ENCODE results near the gene TMC4.
A peak's percentile ranks its signal among the peaks of the same experiment; 100 is the strongest.
"Not testable (repeated sequence)": the region's sequence is repeated elsewhere in the genome, so short reads cannot be mapped to it uniquely, and the experiment has no call there.

TMC4 gene

DNA sequence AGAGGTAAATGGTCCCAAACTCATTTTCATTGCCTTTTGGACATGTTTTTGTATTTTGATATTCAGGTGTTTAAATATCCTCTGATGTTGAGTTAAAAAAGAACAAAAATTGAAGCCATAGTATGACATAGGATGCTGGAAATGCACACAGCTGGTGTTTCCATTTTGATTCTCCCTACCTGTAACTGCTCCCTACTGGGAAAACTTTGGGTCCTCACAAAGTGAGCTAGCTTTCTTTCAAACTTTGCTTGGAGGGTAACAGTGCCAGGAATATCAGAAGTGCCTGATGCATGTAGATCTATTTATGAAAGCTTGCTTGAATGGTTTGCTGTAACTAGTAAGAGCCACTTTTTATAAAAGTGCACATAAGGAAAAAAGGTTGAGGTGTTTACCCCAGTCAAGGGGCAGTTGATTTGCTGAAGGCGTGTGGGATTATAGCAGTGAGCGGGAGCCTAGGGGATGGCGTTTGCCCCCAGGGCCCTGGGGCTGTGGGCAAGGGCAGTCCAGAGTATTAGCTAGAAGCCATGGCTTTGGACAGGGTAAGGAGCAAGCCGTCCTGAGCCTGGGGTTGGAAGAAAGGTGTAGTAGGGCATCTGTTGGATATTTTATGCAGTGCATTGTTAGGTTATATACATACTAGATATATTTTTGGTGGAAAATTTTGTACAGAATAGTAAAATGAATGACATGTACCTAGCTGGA is 32.0 kb upstream of the TMC4 start:
- DNase-seq, result no peak

DNA sequence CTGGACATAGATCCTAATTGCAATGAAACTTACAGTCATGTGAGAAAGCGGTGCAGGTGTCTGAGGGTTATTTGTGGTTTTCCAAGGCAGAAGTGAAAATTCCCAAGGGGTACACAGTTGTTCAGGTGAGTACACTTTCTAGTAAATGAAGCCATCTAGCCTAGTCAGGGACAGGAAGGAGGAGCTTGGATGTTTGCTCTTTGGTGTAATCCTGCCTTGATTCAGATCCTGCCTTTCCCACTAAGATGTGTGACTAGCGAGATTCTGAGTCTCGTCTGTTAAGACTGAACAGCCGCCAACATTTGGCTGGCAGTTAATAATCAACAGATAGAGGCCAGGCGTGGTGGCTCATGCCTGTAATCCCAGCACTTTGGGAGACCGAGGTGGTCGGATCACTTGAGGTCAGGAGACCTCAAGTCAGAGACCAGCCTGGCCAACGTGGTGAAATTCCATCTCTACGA is 30.2 kb upstream of the TMC4 start:
- DNase-seq, result no peak

DNA sequence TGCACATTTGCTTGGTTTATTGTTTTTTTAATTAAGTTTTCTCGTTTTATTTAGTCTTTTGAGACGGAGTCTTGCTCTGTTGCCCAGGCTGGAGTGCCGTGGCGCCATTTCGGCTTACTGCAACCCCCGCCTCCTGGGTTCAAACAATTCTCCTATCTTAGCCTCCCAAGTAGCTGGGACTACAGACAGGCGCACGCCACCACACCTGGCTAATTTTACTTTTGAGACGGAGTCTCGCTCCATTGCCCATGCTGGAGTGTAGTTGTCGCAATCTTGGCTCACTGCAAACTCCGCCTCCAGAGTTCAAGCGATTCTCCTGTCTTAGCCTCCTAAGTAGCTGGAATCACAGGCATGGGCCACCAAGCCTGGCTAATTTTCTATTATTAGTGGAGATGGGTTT is 29.0 kb upstream of the TMC4 start:
- no peak for DNase-seq

DNA sequence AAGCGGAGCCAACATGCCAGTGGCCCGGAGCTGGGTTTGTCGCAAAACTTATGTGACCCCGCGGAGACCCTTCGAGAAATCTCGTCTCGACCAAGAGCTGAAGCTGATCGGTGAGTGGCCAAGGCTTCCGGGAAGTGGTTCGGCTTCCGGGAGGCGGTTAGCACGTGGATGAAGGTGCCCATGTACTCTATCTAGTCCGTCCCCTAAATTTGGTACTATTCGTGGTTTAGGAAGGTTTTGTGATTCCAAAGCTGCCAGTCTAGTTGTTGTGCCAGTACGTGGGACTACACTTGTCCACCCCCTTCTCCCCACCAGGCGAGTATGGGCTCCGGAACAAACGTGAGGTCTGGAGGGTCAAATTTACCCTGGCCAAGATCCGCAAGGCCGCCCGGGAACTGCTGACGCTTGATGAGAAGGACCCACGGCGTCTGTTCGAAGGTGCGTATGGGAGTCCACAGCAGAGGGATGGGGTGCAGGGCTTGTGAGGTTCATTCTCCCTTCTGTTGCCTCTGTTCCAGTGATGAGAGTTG is 28.3 kb upstream of the TMC4 start:
- DNase-seq, result no peak

DNA sequence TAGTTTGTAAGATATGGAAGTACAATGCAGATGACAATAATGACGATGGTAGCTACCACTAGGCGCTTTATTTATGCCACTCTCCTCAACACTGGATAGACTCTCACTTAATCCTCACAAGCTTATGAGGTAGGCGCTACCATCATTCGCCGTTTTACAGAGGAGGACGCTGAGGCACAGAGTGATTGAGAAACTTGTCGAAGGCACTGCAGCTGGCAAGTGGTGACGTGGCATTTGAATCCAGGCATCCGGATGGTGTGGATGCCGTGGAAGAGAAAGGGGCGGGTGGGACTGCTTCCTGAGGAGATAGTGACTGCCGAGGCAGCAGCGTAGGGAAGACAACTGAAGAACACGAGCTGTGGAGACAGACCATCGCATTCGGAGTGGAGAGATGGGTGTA is 26.4 kb upstream of the TMC4 start:
- no peak for DNase-seq

DNA sequence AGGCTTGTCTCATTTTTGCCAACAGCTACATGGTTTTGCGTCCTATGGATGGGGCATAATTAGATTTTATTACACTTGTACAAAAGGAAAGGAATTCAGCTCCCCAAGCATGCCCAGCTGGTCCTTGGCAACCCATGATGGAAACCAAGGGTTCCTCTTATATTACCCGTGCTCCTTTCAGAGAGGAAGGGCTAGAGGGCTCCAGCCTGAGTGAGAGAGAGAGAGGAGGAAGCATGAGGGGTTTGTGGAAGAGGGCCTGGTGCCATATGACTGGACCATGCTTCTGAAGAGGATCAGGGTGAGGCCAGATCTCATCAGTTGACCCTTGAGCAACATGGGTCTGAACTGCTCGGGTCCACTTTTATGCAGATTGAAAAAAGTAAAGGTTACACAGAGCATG is 24.2 kb upstream of the TMC4 start:
- peak in 1 of 3 donors; percentile 28 for DNase-seq

DNA sequence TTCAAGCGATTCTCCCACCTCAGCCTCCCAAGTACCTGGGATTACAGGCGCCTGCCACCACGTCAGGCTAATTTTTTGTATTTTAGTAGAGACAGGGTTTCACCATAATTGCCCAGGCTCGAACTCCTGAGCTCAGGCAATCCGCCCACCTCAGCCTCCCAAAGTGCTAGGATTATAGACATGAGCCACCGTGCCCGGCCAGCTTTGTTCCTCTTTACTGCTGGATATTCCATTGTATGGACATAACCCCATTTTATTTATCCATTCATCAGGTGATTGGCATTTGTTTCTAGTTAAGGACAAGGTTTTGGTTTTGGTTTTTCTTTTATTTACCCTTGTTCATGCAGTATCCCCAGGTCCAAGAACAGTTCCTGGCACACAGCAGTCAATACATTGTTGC is 23.6 kb upstream of the TMC4 start:
- peak; percentile 32 to 84 (median 50) for DNase-seq

DNA sequence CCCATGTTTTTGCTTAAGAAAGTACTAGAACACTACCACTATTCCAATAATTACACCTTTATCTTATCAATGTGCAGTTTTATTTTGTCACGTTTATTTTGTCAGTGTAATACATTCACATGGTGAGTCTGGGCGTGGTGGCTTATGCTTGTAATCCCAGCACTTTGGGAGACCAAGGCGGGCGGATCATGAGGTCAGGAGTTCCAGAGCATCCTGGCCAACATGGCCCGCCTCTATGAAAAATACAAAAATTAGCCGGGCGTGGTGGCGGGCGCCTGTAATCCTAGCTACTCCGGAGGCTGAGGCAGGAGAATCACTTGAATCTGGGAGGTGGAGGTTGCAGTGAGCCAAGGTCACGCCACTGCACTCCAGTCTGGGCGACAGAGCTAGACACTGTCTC is 21.5 kb upstream of the TMC4 start:
- DNase-seq, result not testable (repeated sequence)

DNA sequence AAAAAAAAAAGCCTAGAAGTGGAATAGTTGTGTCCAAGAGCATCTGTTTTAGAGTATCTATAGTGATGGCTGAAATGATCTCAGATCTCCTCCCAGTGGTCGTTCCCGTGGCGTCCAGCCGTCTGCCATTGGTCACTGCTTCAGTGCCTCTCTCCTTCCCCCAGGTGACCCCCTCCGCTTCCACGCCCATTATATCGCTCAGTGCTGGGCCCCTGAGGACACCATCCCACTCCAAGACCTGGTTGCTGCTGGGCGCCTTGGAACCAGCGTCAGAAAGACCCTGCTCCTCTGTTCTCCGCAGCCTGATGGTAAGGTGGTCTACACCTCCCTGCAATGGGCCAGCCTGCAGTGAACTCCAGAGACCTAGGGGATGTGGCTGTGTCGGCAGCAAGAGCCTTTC is 20.1 kb upstream of the TMC4 start:
- DNase-seq, result no peak

DNA sequence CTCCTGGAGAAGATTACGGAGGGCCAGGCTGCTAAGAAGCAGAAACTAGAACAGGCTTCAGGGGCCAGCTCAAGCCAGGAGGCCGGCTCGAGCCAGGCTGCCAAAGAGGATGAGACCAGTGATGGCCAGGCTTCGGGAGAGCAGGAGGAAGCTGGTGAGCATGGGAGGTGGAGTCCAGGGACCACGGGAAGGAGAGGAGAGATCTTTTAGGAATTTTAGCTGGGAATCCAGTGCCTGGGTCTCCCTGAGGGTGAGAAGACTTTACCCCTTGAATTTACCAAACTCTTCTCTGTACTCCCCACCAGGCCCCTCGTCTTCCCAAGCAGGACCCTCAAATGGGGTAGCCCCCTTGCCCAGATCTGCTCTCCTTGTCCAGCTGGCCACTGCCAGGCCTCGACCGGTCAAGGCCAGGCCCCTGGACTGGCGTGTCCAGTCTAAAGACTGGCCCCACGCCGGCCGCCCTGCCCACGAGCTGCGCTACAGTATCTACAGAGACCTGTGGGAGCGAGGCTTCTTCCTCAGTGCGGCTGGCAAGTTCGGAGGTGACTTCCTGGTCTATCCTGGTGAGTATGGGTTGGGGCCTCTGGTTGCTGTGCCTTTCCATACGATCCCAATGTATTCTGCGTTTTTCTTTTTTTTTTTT is 19.0 kb upstream of the TMC4 start:
- peak in 2 of 3 donors; percentile 21 to 35 for DNase-seq

DNA sequence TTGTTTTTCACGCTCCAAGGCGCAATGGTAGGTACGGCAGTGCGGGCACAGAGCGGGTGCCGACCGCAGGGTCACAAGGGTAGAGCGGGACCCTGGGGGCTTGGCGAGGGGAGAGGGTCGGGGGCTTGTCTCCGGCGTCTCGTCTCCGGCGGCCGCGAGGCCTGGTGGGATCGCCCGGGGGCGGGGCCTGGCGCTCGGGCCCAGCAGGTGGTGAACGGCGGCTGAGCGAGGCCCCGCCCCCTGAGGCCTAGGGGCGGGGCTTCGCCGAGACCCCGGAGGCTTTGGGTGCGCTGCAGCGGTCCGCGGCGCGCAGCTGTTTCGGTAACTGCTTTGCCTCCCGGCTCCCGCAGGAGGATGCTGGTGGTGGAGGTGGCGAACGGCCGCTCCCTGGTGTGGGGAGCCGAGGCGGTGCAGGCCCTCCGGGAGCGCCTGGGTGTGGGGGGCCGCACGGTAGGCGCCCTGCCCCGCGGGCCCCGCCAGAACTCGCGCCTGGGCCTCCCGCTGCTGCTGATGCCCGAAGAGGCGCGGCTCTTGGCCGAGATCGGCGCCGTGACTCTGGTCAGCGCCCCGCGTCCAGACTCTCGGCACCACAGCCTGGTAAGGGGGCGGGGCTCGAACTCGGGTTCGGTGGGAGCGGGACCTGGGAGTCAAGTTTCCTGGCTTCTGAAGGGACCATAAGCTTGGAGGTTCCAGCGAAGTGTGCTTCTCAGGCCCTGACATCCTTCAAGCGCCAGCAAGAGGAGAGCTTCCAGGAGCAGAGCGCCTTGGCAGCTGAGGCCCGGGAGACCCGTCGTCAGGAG is 18.3 kb upstream of the TMC4 start, which contains the start of gene TSEN34:
Gene TSEN34 (plus strand): TSS at position 298 of the 800 bp plus-strand sequence. CDS start 57 bp downstream, at position 355.
- DNase-seq, result peak; percentile 90 to 97 (median 92)

DNA sequence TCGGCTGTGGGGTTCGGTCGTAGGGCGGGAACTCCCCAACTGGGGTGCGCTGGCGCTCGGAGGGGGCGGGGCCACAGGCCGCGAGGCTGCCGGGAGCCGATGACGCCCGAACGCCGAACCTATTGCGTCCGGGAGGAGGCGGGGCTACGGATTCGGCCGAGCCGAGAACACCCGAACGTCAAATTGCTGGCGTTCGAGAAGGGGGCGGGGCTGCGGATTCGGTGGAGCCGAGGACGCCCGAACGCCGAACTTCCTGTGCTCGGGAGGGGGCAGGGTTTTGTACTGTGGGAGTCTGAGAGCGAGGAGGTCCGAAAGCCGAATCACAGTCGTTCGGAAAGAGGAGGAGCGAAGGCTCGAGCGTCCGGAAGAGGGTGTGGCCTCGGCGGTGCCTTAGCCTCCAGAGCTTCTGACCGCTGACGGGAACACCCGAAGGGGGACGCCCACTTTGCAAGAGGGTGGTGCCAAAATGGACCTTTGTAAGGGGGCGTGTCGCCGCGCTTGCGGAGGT is 17.6 kb upstream of the TMC4 start:
- peak; percentile 100 for DNase-seq

DNA sequence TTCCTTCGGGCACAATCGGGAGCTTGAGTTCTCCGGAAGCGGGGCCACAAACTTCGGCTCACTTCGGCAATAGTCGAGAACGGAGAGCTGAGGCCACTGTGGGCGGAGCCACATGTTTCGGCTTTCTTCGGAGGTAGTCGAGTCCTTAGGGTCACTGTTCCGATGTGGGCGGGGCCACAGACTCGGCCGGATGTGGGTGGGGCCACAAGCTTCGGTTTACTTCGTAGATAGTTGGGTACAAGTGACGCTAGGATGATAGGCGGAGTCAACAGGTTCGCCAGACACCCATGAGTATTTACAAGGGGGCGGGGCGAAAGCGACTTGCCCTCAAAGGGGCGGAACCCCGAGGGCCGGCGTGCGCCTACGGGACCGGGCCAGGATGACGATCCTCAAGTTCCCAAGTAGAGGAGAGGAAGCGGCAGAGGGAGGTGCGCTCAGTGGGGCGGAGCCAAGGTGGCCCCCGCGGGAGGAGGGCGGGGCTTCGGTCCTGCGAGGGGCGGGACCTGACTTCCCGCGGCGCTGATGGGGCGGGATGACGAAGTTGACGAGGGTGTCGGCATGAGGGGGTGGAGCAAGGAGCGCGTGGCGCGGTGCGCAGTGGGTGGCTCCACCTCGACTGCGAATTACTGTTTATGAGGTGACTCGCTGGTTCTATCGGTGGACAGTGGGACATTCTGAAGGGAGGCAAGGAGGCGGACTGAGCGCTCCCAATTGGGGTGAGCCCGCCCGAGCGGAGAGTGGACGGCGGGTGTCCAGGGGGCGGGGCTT is 17.0 kb upstream of the TMC4 start:
- DNase-seq, result peak; percentile 100

DNA sequence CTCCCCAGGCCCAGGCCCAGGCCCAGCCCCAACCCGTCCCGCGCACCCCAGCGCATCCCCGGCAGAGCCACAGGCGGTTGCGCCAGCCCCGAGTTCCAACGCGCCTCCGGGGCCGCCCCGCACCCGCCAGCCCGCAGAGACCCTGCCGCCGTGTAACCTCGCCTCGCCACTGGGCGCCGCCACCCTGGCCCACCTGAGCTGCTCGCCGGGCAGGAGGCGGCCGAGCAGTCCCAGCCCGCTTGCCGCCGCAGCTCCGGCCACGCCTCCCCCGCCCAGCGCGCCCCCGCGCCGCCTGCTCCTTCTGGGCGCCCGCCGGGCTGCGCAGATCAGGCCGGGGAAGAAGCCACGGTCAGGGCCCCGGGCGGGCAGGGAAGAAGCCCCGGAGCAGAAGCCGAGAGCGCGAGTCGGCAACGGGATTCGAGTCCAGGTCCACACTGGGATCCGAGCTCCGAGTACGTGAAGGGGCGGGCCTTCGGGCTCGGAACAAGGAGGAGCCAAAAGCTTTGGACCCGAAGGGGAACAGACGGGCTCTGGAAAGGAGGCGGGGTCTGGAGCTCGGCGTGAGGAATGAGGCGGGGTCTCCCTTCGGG is 16.3 kb upstream of the TMC4 start, which contains the start of gene MBOAT7:
Gene MBOAT7 (minus strand): TSS at position 436 of the 590 bp plus-strand sequence. CDS start 1,072 bp downstream, outside the sequence.
- no peak for DNase-seq

DNA sequence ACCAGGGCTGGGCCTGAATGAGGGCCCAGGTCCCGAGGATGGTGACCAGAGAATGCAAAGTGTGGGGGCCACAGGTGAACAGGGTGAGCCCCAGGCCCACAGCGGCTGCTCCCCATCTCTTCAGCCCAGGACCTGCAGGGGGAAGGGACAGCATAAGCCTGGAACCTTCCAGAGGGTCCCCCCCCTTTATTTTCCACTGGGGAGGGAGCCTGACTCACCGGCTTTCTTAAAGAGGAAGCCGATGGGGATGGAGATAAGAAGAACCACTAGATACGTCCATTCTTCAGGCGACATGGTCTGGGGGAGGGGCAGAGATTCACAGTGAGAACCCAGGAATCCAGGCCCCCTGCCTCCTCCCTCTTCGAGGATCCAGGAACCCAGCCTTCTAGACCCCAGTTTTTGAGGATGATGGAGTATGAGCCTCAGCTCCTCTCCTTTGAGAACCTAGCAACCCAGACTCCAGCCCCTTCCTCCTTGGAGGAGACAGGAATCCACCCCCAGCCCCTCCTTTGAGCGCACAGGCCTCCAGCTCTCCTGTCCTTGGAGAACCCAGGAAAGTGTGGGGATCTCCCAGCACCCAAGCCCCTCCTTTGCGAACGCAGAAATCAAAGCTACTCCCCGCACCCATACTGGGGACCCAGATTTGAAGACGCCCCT is 15.4 kb upstream of the TMC4 start:
- DNase-seq, result peak in 2 of 3 donors; percentile 46 to 48

DNA sequence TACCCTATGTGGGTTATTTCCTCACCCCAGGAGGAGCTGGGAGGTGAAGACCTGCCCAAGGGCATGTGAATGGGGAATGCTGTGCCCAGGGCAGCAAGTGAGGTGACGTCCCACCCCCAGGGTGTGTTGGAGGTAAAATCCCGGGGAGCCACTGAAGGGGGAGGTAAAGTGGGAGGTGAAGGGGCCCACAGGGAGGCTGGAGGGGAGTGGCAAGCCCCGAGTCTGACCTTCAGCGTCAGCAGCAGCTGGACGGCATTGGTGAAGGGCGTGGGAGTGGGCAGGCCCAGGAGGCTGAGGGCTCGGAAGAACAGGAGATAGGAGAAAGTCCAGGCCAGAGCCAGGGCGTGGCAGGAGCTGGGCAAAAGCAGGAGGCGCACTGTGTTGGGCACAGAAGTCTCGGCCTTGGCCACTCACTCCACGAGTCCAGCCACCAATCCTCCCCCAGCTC is 14.0 kb upstream of the TMC4 start:
- no peak for DNase-seq

DNA sequence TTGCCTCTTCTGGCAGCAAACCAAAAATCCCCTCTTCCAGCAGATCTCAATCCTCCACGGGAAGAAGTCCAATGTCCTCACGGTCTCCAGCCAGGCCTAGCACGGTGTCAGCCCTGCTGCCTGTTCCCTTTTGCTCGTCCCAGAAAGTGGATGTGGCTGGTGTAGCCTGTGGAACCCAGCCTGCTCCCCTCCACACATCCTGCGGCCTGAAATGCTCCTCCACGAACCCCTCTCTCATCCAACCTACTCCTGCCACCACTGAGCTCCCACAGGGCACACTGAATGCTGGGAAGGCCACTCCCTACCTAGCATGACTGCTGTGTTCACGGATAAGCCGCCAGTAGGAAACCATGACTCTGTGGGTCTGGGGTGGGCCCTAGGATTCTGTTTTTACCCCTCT is 13.4 kb upstream of the TMC4 start:
- no peak for DNase-seq

DNA sequence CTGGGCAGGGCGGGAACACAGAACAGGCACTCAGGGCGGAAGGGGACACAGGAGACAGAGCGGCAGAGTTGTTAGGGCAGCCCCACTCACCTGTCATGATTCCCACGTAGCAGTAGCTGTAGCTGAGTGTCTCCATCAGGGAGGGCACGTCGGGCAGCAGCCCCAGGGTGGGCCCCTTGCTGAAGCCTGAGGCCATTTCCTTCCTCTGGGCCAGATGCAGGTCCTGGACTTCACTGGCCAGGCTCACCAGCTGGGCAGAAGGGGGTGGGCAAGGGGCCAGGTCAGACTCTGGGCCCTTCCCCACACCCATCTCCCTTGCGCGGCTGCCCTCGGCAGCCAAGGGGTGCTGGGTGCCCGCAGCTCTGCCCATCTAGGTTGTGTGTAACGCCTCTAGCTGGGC is 10.5 kb upstream of the TMC4 start:
- DNase-seq, result no peak

DNA sequence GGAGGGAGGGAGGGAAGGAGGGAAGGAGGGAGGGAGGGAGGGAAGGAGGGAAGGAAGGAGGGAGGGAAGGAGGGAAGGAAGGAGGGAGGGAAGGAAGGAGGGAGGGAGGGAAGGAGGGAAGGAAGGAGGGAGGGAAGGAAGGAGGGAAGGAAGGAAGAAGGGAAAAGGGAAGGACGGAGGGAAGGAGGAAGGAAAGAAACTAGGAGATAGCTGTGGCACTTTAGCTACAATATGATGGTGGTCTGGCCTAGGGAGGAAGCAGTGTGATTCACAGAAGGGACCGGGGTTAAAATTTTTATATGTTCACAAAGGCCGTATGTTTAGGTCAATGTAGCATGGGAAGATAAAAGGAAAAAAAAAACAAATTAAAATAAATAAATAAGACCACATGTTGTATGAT is 8.9 kb upstream of the TMC4 start:
- DNase-seq, result not testable (repeated sequence)

DNA sequence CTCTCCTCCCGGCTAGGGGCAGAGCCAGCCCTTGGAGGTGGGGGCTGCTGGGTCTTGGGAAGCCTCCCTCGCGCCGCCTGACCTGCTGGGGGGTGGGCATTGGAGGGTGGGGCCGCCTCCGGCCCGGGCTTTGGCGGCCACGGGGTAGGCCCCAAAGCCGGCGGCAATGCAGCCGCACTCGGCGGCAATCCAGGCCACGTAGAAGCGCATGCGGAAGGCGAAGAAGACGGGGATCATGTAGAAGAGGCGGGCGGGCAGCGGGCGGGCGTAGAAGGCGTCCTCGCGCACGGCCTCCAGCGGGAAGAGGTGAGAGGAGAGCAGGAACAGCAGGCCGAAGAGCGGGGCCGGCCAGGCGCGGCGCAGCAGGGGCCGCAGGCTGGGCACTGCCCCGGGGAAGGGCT is 7.7 kb upstream of the TMC4 start:
- DNase-seq, result no peak

DNA sequence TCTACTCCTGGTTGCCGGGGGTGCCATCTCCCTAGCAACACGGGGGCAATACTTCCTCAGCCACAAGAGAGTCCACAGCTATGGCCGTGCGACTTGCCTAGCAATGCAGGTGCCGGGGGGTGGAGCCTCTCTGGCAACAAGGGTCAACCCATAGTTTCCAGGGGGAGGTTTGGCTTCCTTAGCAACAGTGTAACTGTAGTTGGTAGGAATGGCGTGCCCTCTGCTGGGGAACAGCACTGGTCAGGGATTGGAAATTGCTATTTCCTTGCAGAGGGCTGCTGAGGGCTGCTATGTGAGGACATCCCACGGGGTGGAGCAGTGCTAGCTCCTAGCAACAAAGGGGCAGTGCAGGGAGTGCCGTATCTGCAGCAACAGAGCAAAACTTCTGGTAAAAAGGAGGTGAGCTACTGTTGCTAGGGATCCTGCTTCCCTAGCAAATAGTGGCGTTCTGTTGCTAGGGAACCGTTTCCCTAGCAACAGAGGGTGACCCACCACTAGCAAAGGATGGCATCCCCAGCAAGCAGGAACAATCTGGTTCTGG is 7.0 kb upstream of the TMC4 start:
- DNase-seq, result peak in 1 of 3 donors; percentile 31

All from suppressor macrophage treated with lipopolysaccharide for 1 hour (primary cell).